Measurements from ENCODE around the gene CTNND2.
"Not testable (repeated sequence)": the region's sequence is repeated elsewhere in the genome, so short reads cannot be mapped to it uniquely, and the experiment has no call there.

CTNND2 gene

DNA sequence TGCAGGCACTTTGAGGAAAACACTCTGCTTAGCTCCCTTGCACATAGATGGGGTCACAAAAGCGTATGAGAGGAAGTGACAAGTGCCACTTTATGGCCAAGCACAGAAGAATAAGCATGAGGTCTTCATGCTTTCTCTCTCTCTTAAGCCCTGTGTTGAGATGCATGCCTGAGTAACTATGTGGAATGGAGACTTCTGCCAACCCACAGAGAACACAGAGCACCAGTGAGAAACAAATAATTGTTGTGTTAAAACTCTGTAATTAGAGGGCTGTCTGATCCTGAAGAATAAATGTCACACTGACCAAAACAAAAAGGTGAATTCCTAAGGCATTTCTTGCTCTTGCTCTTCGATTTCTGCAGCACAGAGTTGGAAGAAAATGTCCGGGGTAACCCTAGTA is 488.5 kb downstream of the CTNND2 start:
- ATAC-seq (replicated peaks) (no peak), DNase-seq (no peak)
- Mint-ChIP-seq H3K27me3 (no peaks in the 10 kb centered on the region), H3K4me1 (no peaks in the 10 kb centered on the region), H3K4me3 (no peak overlapping the region), H3K9me3 (peaks cover 11 to 16% of the 10 kb centered on the region in 2 donors), H3K27ac (no peak overlapping the region), H3K36me3 (peaks cover 0 to 4% of the 10 kb centered on the region in 2 donors)

GRCh38 chr5:11414732-11415131 is 489.5 kb downstream of the CTNND2 start:
- H3K36me3 Mint-ChIP-seq; H3K27ac Mint-ChIP-seq; H3K27me3 Mint-ChIP-seq; ATAC-seq (replicated peaks); H3K4me1 Mint-ChIP-seq; H3K4me3 Mint-ChIP-seq; DNase-seq: not testable (repeated sequence)
- peaks cover 11 to 16% of the 10 kb centered on the region in 2 donors for H3K9me3 Mint-ChIP-seq

DNA sequence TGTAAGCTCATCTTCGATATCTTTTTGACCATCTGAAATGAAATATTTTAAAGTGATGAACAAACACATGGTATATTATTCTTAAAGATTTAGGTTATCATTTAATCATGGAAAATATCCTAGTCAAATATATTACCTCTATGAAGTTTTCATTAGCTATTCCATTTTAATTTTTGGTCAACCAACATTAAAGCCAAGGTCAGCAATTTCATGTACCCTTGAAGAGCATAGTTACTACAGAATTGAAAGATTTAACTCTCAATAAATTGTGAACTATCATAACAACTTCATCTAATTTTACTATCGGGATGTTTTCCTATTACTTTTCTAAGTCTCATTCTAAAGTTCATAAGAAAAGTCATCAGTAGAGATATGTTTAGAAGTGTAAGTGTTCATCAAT is 492.6 kb downstream of the CTNND2 start:
- DNase-seq (no peak), ATAC-seq (replicated peaks) (no peak)
- H3K36me3 Mint-ChIP-seq = no peaks in the 10 kb centered on the region
- H3K4me3 Mint-ChIP-seq = no peak overlapping the region
- no peaks in the 10 kb centered on the region for H3K27me3 Mint-ChIP-seq
- H3K9me3 Mint-ChIP-seq = peaks cover 3 to 7% of the 10 kb centered on the region in 2 donors
- no peak overlapping the region for H3K27ac Mint-ChIP-seq
- H3K4me1 Mint-ChIP-seq = no peaks in the 10 kb centered on the region

DNA sequence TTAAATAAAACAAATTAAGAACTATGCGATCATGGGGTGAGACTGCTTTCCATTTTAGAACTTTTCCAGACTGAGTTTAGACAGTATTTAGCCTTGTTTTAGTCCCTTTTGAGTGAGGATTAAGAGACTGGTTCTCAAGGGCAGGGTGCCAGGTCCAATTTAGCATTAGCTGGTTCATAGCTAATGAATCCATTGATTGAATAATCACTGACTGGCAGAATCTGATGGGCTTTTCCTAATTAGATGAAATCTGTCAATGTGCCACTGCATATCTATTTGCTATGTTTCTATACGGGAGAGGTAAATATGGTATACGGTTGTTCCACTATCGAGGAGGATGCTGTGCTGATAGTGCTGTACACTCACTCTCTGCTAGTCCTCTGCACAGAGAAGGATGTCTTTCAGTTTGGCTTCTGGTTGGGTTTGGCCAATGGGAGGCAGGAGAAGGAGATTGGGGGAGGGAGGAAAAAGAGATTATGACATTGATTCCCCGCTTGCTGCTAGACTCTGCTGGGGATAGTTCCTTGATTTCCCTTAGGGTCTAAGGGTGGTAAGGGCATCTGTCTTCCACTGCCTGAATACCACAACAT is 496.6 kb downstream of the CTNND2 start:
- H3K9me3 Mint-ChIP-seq = peaks cover 0 to 3% of the 10 kb centered on the region in 2 donors
- ATAC-seq (replicated peaks) (no peak), DNase-seq (no peak)
- H3K27ac Mint-ChIP-seq = no peak overlapping the region
- no peaks in the 10 kb centered on the region for H3K4me1 Mint-ChIP-seq
- no peaks in the 10 kb centered on the region for H3K27me3 Mint-ChIP-seq
- H3K4me3 Mint-ChIP-seq = no peak overlapping the region
- no peaks in the 10 kb centered on the region for H3K36me3 Mint-ChIP-seq

GRCh38 chr5:11400316-11400715 is 503.9 kb downstream of the CTNND2 start:
- H3K27ac Mint-ChIP-seq = no peak overlapping the region
- H3K27me3 Mint-ChIP-seq = peaks cover 0 to 3% of the 10 kb centered on the region in 2 donors
- H3K4me1 Mint-ChIP-seq = no peaks in the 10 kb centered on the region
- no peaks in the 10 kb centered on the region for H3K36me3 Mint-ChIP-seq
- H3K9me3 Mint-ChIP-seq = peaks cover 0 to 1% of the 10 kb centered on the region in 2 donors
- DNase-seq (no peak), ATAC-seq (replicated peaks) (no peak)
- no peak overlapping the region for H3K4me3 Mint-ChIP-seq

DNA sequence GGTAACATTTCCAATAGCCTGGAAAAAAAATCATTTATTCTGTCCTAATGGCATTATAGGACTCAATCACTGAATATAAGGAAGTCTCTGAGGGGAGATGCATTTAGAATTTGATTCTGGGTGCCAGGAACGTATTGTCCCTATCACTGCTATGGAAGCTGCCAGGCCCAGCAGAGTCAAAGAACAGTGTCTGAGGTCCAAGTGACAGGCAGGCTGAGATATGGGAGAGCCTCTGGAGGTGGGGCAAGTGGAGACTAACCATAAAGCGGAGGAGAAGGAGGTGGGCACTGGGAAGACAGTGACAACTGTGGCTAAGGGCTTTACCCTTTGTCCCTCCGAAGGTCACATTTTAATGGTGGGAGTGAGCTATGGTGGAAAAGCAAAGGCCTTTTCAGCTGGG is 505.5 kb downstream of the CTNND2 start:
- DNase-seq (no peak), ATAC-seq (replicated peaks) (no peak)
- no peaks in the 10 kb centered on the region for H3K36me3 Mint-ChIP-seq
- no peak overlapping the region for H3K27ac Mint-ChIP-seq
- no peak overlapping the region for H3K4me3 Mint-ChIP-seq
- H3K27me3 Mint-ChIP-seq = peaks cover 0 to 3% of the 10 kb centered on the region in 2 donors
- H3K4me1 Mint-ChIP-seq = no peaks in the 10 kb centered on the region
- H3K9me3 Mint-ChIP-seq = peaks cover 0 to 1% of the 10 kb centered on the region in 2 donors

GRCh38 chr5:11397549-11397948 is 506.7 kb downstream of the CTNND2 start:
- H3K27me3 Mint-ChIP-seq = peaks cover 0 to 3% of the 10 kb centered on the region in 2 donors
- no peak for ATAC-seq (replicated peaks)
- H3K4me1 Mint-ChIP-seq = no peaks in the 10 kb centered on the region
- DNase-seq = no peak
- no peak overlapping the region for H3K27ac Mint-ChIP-seq
- no peaks in the 10 kb centered on the region for H3K36me3 Mint-ChIP-seq
- H3K4me3 Mint-ChIP-seq = no peak overlapping the region
- peaks cover 0 to 1% of the 10 kb centered on the region in 2 donors for H3K9me3 Mint-ChIP-seq

DNA sequence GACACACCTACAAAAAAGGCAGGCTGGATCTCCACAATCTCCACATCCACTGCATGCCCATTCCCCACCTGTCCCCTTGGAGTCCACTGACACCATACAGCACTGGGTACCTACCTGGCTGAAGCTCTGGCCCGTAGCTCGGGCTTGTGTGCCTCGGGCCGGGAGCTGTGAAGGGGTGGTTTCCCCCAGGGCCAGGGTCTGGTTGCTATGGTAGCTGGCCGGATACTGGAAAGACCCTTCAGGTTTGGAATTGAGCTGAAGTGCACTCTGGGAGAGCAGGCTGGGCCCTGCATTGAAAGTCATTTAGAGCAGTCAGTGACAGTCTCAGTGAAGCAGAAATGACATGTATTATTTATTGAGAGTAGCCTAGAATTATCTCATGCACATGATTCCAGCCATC is 507.3 kb downstream of the CTNND2 start:
- H3K9me3 Mint-ChIP-seq = peaks cover 0 to under 1% of the 10 kb centered on the region in 2 donors
- H3K27ac Mint-ChIP-seq = no peak overlapping the region
- H3K4me3 Mint-ChIP-seq = no peak overlapping the region
- no peaks in the 10 kb centered on the region for H3K36me3 Mint-ChIP-seq
- DNase-seq (no peak), ATAC-seq (replicated peaks) (no peak)
- H3K4me1 Mint-ChIP-seq = no peaks in the 10 kb centered on the region
- H3K27me3 Mint-ChIP-seq = peaks cover 0 to 3% of the 10 kb centered on the region in 2 donors

- ATAC-seq (replicated peaks) (no peak), DNase-seq (no peak)
- Mint-ChIP-seq H3K4me1 (no peaks in the 10 kb centered on the region), H3K27ac (no peak overlapping the region), H3K27me3 (peaks cover 0 to 3% of the 10 kb centered on the region in 2 donors), H3K4me3 (no peak overlapping the region), H3K9me3 (peaks cover 0 to 1% of the 10 kb centered on the region in 2 donors), H3K36me3 (no peaks in the 10 kb centered on the region)
Observed at GRCh38 chr5:11394933-11395332, 509.3 kb downstream of the CTNND2 start.

DNA sequence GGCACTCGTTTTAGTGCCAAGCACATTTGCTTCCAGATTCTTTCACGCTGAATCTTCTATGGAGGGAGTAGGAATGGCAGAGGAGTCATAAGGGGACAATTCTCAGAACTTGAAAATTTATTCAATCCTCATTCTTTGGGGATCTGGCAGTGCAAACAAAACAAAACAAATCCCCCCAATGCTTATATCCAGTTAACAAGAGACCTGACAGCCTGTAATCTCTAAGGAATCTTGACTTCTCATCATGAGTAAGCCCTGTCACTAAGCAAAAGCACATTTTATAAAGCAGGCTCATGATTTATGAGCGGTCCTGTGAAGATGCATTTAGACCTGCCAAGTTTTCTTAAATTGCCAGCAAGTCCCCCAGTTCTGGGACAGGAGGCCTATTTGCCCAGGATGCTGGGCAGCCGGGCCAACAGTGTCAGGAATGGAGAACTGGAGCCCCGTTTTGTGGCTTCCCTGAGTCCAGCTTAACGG is 513.9 kb downstream of the CTNND2 start:
- no peak for DNase-seq
- Mint-ChIP-seq H3K36me3 (no peaks in the 10 kb centered on the region), H3K9me3 (peaks cover 0 to 1% of the 10 kb centered on the region in 2 donors), H3K27me3 (peaks cover 11 to 17% of the 10 kb centered on the region in 2 donors), H3K4me1 (peaks cover 0 to 7% of the 10 kb centered on the region in 2 donors), H3K4me3 (no peak overlapping the region), H3K27ac (no peak overlapping the region)
- ATAC-seq (replicated peaks) = no peak

DNA sequence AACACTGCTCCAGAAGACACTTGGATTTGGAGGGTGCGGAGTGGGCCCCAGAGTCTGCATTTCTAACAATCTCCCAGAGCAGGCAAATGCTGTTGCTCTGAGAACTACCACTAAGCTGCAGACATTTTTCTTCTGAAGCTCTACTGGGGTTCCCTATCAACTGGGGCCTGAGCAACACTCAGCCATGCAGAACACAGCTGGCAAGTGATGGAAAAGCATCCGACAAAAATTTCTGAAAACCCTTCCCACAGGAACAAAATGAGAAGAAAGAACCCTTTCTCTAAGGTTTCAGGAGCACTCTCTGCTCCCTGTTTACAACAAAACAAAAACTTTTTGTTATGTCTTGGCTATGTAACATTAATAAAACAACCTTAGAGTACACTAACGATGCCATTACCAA is 516.9 kb downstream of the CTNND2 start:
- no peaks in the 10 kb centered on the region for H3K36me3 Mint-ChIP-seq
- peaks cover 5 to 16% of the 10 kb centered on the region in 2 donors for H3K4me1 Mint-ChIP-seq
- H3K4me3 Mint-ChIP-seq = no peak overlapping the region
- H3K27ac Mint-ChIP-seq = no peak overlapping the region
- H3K27me3 Mint-ChIP-seq = peaks cover 30 to 34% of the 10 kb centered on the region in 2 donors
- ATAC-seq (replicated peaks) = no peak
- DNase-seq = no peak
- H3K9me3 Mint-ChIP-seq = peaks cover 0 to 1% of the 10 kb centered on the region in 2 donors

DNA sequence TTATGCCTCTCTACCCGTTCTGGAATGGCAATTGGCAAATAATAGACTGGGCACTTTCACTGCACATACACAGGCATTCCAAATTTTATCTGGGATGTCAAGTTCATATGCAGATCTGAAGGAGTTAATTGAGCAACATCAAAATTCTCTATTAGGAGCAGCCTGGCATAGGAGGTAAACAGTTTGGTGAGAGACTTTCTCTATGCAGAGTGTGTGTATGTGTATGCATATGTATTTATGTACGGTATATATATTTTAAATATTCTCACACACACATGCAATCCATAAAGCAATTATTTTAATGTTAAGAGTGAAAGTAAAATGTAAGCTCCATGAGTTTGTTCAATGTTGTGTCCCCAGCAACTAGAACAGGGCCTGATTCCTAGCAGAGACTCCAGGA is 517.8 kb downstream of the CTNND2 start:
- ATAC-seq (replicated peaks) (no peak), DNase-seq (no peak)
- Mint-ChIP-seq H3K27ac (no peak overlapping the region), H3K9me3 (peaks cover 0 to 1% of the 10 kb centered on the region in 2 donors), H3K36me3 (no peaks in the 10 kb centered on the region), H3K27me3 (peaks cover 36 to 42% of the 10 kb centered on the region in 2 donors), H3K4me1 (peaks cover 5 to 16% of the 10 kb centered on the region in 2 donors), H3K4me3 (no peak overlapping the region)

DNA sequence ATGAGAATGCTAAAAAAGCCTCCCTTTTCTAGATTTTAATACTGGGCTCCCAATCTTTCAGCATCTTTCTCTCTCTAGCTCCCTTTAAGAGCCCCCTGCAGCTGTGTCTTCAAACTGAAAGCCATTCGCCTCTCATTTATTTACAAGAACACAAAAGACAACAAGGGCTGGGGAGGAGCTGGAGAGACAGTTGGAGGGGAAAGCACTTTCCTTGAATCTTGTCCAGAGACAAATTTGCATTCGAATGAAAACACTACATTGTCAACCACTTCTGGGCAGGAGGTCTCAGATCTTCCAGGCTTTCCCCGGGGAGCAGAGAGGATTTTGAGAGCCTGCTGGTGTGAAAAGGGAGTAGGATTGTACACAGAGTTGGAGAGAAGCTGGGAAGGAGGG is 518.3 kb downstream of the CTNND2 start:
- DNase-seq (no peak), ATAC-seq (replicated peaks) (no peak)
- H3K9me3 Mint-ChIP-seq = peaks cover 0 to 1% of the 10 kb centered on the region in 2 donors
- H3K4me1 Mint-ChIP-seq = peaks cover 5 to 16% of the 10 kb centered on the region in 2 donors
- peaks cover 41 to 46% of the 10 kb centered on the region in 2 donors for H3K27me3 Mint-ChIP-seq
- no peak overlapping the region for H3K4me3 Mint-ChIP-seq
- no peaks in the 10 kb centered on the region for H3K36me3 Mint-ChIP-seq
- no peak overlapping the region for H3K27ac Mint-ChIP-seq

GRCh38 chr5:11385251-11385900 is 518.9 kb downstream of the CTNND2 start:
- no peak overlapping the region for H3K27ac Mint-ChIP-seq
- no peak overlapping the region for H3K4me3 Mint-ChIP-seq
- peaks cover 5 to 16% of the 10 kb centered on the region in 2 donors for H3K4me1 Mint-ChIP-seq
- H3K36me3 Mint-ChIP-seq = no peaks in the 10 kb centered on the region
- DNase-seq (no peak), ATAC-seq (replicated peaks) (peak in 1 of 2 donors; percentile 19)
- H3K9me3 Mint-ChIP-seq = no peaks in the 10 kb centered on the region
- H3K27me3 Mint-ChIP-seq = peaks cover 42 to 46% of the 10 kb centered on the region in 2 donors
